Stimulated activated naive CD4-positive, alpha-beta T cell treated with Interleukin-2 at 50 U/mL for 16 hours (primary cell): ENCODE measurements around the gene BHLHE23.

ENCODE experiments used
- DNase-seq: peaks from one replicate; lab custom pipeline; 2025; lab: John Stamatoyannopoulos, UW

The BHLHE23 gene

GRCh38 chr20:62971950-62972844 is 34.6 kb downstream of the BHLHE23 start:
- peak; percentile 76 for DNase-seq

GRCh38 chr20:62971211-62971949 is 35.4 kb downstream of the BHLHE23 start:
- DNase-seq = no peak

- no peak for DNase-seq
Observed at GRCh38 chr20:62970307-62971210, 36.2 kb downstream of the BHLHE23 start.

GRCh38 chr20:62969939-62970306 is 36.8 kb downstream of the BHLHE23 start:
- DNase-seq = no peak

GRCh38 chr20:62969179-62969760 is 37.5 kb downstream of the BHLHE23 start:
- no peak for DNase-seq

- no peak for DNase-seq
Observed at GRCh38 chr20:62968378-62969178, 38.2 kb downstream of the BHLHE23 start.

- no peak for DNase-seq
Observed at GRCh38 chr20:62967628-62968351, 39.0 kb downstream of the BHLHE23 start.

- DNase-seq = no peak
Observed at GRCh38 chr20:62967149-62967501, 39.6 kb downstream of the BHLHE23 start.

GRCh38 chr20:62966212-62967148 is 40.3 kb downstream of the BHLHE23 start:
- no peak for DNase-seq

GRCh38 chr20:62965363-62965771 is 41.4 kb downstream of the BHLHE23 start:
- no peak for DNase-seq

- DNase-seq = no peak
Observed at GRCh38 chr20:62964700-62965099, 42.1 kb downstream of the BHLHE23 start.

GRCh38 chr20:62963614-62964397 is 43.0 kb downstream of the BHLHE23 start:
- no peak for DNase-seq

- DNase-seq = no peak
Observed at GRCh38 chr20:62962891-62963613, 43.7 kb downstream of the BHLHE23 start.

GRCh38 chr20:62962221-62962879 is 44.4 kb downstream of the BHLHE23 start:
- no peak for DNase-seq

GRCh38 chr20:62961799-62962198 is 45.0 kb downstream of the BHLHE23 start:
- DNase-seq = no peak

GRCh38 chr20:62961310-62961783 is 45.4 kb downstream of the BHLHE23 start:
- DNase-seq = no peak
